Naive thymus-derived CD4-positive, alpha-beta T cell (primary cell): ENCODE measurements around the gene TLN1. TPM values are rescaled to one million over a fixed set of nuclear protein-coding genes. Genes with fewer than 3 reads are reported as not detected.

Experiments
- ATAC-seq: fragments of 150-1000 bp; cut with Tn5 transposase; 2 replicates; pipeline ENCODE4 v1.10.0; 2021; ENCODE audit warnings: mild to moderate bottlenecking, moderate library complexity
- CTCF ChIA-PET: fragments of 350-600 bp; sonication (Branson Sonifier 250); formaldehyde crosslinking; loops from one replicate; lab custom pipeline; 2021; ENCODE audit warnings: antibody characterized with exemption; lab: Charles Lee
- POLR2A ChIA-PET: fragments of 350-600 bp; sonication (Branson Sonifier 250); formaldehyde crosslinking; loops from one replicate; lab custom pipeline; 2021; ENCODE audit warnings: antibody characterized with exemption, inconsistent platforms; lab: Charles Lee
- DNase-seq, 9 donors: peaks; one replicate each; pipeline versions ENCODE4 v3.0.0 to v3.0.0-alpha.2; 2020 to 2022; ENCODE audit warnings: mixed read lengths in 1 of 9
- H3K27ac ChIP-seq: one replicate; pipeline ENCODE4 v1.7.0; 2013; ENCODE audit warnings: mild to moderate bottlenecking, low read depth, low read length, moderate library complexity
- H3K27me3 ChIP-seq, 2 donors: one replicate each; pipeline ENCODE4 v1.7.0; 2013; ENCODE audit warnings: low read length in 2 of 2, mild to moderate bottlenecking in 2 of 2, moderate library complexity in 2 of 2; ENCODE audit not compliant: control insufficient read depth in 2 of 2, insufficient read depth in 2 of 2
- H3K36me3 ChIP-seq, 3 experiments: 1 replicate in 2 of 3; 2 replicates in 1 of 3; pipeline ENCODE4 v1.7.0; 2013; ENCODE audit warnings: low read length in 3 of 3, mild to moderate bottlenecking in 3 of 3, moderate library complexity in 1 of 3; ENCODE audit not compliant: insufficient read depth in 3 of 3, control insufficient read depth in 2 of 3
- H3K4me1 ChIP-seq, 2 donors: one replicate each; pipeline ENCODE4 v1.7.0; 2013; ENCODE audit warnings: low read length in 2 of 2, mild to moderate bottlenecking in 2 of 2, moderate library complexity in 1 of 2; ENCODE audit not compliant: control insufficient read depth in 2 of 2, insufficient read depth in 2 of 2
- H3K4me3 ChIP-seq: 2 replicates; pipeline ENCODE4 v1.7.0; 2013; ENCODE audit warnings: mild to moderate bottlenecking, low read length
- H3K9me3 ChIP-seq, 3 experiments: 1 replicate in 2 of 3; 2 replicates in 1 of 3; pipeline ENCODE4 v1.7.0; 2013; ENCODE audit warnings: low read length in 3 of 3; ENCODE audit not compliant: control insufficient read depth in 2 of 3
- H3K27ac Mint-ChIP-seq, 9 donors: one replicate each; pipeline ENCODE4 v1.8.0; 2020 to 2022; ENCODE audit warnings: mixed read lengths in 9 of 9, mild to moderate bottlenecking in 8 of 9, moderate library complexity in 5 of 9, inconsistent platforms in 2 of 9
- H3K27me3 Mint-ChIP-seq, 5 donors: one replicate each; pipeline ENCODE4 v1.8.0; 2021 to 2022; ENCODE audit warnings: mixed read lengths in 5 of 5, mild to moderate bottlenecking in 1 of 5
- H3K36me3 Mint-ChIP-seq, 5 donors: one replicate each; pipeline ENCODE4 v1.8.0; 2020 to 2022; ENCODE audit warnings: mixed read lengths in 5 of 5, mild to moderate bottlenecking in 3 of 5, inconsistent platforms in 1 of 5
- H3K4me1 Mint-ChIP-seq, 7 donors: one replicate each; pipeline ENCODE4 v1.8.0; 2020 to 2022; ENCODE audit warnings: mixed read lengths in 7 of 7, mild to moderate bottlenecking in 3 of 7, inconsistent platforms in 1 of 7
- H3K4me3 Mint-ChIP-seq, 10 donors: one replicate each; pipeline ENCODE4 v1.8.0; 2020 to 2022; ENCODE audit warnings: mild to moderate bottlenecking in 10 of 10, mixed read lengths in 10 of 10, moderate library complexity in 6 of 10, inconsistent platforms in 2 of 10
- H3K9me3 Mint-ChIP-seq, 11 donors: one replicate each; pipeline ENCODE4 v1.8.0; 2020 to 2022; ENCODE audit warnings: mixed read lengths in 11 of 11, mild to moderate bottlenecking in 4 of 11, inconsistent platforms in 1 of 11, moderate library complexity in 1 of 11
- intact Hi-C, 2 donors: fragments of 100-400 bp; cut with micrococcal nuclease; formaldehyde crosslinking; loops; one replicate each; pipeline ENCODE4 v1.15.1; 2023
- polyA plus RNA-seq, 2 donors: library from polyadenylated mRNA; unstranded; fragments of 300-500 nt; fragmentation: Illumina TruSeq; gene quantifications; one replicate each; pipeline ENCODE4 v1.2.3, GENCODE V29; 2021
- total RNA-seq, 6 experiments: library from RNA in 5 of 6; stranded (reverse) in 5 of 6; gene quantifications; 1 replicate in 5 of 6; 2 replicates in 1 of 6; pipeline ENCODE4 v1.2.3 and lab custom pipeline; 2021 to 2026

TLN1 gene
- total and polyA plus RNA-seq, 7 experiments from 2014 or later: 33.8 to 369 (median 230) TPM

DNA sequence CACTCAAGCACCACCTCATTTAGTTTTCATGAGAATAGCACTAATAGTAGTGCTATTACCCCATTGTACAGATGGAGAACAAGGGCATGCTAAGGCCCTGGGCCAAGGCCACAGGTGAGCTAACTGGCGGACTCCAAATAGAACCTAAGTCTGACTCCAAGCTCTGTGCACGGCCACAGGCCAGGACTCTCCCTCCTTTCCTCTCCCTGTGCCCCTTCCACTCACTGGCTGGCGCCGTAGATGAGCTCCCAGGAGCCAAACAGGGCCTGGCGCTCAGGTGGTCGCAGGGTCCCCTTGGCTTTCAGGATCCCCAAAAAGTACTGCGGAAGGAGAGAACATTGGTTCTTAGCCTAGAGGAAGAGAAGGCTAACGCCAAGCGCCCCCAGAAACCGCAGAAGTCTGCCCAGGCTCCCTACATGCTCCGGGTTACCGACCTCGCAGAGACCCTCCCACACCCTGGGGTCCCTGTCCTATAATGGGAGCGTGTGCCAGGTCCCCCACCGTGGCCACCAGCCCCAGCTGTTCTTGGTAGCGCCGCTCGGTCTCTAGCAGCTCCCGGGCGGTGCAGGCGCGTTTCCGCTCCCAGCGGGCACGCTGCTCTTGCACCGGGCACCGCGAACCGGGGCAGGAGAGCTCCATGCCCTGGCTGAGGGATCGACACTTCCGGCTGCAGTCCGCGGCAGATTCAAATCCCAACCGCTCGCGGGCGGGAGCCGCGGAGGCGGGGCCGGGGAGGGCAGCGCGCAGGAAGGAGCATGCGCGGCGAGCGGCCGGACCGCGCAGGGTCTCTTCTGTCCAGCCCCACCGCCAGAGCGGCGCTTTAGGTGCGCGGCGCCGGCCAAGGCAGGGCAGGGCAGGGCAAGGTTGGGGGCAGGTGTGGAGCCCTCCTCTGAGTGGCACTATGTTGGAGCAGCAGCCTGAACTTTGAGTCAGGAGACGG lies 67.2 kb downstream of the TLN1 start, which contains the start of gene ARHGEF39:
Gene ARHGEF39, minus strand, starts transcription at position 665 of the 940 bp plus-strand sequence. Its CDS starts 26 bp downstream, at position 639.
- H3K4me1 Mint-ChIP-seq: peaks cover 39 to 66% (median 64%) of the 10 kb centered on the region in 7 donors
- H3K4me3 Mint-ChIP-seq: peak within 1 kb of the TSS; percentile 82 to 94 (median 87)
- ChIA-PET CTCF (interaction anchor here (0.8 to 10.2 kb wide), 13 partner anchors 11 to 161 kb away, joined by 3 to 107 read pairs (median 6); no protein-coding TSS in a partner anchor), POLR2A (interaction anchor here (0.5 to 11.8 kb wide), 14 partner anchors 8 to 1843 kb away, joined by 3 to 264 read pairs (median 4); partner anchors contain the start of genes CA9, CREB3 and SIT1)
- H3K27me3 ChIP-seq: no peaks in the 10 kb centered on the region
- intact Hi-C loops: loop anchor here (1.0 to 2.0 kb wide), 3 partner anchors 8 to 18 kb away; no protein-coding TSS in a partner anchor
- peaks cover 0 to 9% (median 8%) of the 10 kb centered on the region in 3 experiments for H3K36me3 ChIP-seq
- H3K9me3 ChIP-seq: no peaks in the 10 kb centered on the region
- peaks cover 29% of the 10 kb centered on the region in 2 donors for H3K4me1 ChIP-seq
- H3K27ac Mint-ChIP-seq: peak within 1 kb of the TSS; percentile 60 to 100 (median 80)
- no peaks in the 10 kb centered on the region for H3K27me3 Mint-ChIP-seq
- peaks cover 0 to 20% (median 10%) of the 10 kb centered on the region in 5 donors for H3K36me3 Mint-ChIP-seq
- ATAC-seq (peak; percentile 78), DNase-seq (peak; percentile 47 to 87 (median 59))
- peaks cover 0 to 8% (median 0%) of the 10 kb centered on the region in 11 donors for H3K9me3 Mint-ChIP-seq
- peak within 1 kb of the TSS; percentile 54 for H3K27ac ChIP-seq
- H3K4me3 ChIP-seq: peak within 1 kb of the TSS; percentile 69

DNA sequence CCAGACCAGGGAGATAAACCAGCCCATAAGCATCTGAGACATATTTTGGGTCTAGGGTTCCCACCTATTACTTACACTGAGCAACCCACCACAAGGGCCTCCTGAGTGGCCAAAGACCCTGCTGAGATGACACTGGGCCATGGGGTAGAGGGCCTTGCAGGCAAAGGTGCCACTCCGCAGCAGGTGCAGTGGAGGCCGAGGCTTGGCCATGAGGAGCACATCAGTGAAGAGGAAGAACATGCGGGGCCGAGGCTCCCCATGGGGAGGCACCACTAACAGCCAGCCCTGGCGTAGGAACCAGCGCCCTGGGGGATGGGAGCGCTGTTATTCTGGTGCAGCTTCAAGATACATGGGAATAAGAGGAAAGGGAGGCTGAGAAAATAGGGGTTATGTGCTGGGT lies 69.6 kb downstream of the TLN1 start:
- H3K27ac Mint-ChIP-seq: peak overlapping the region; percentile 49 to 100 (median 80)
- Histone ChIP-seq H3K4me1 (peaks cover 39 to 43% of the 10 kb centered on the region in 2 donors), H3K4me3 (peak overlapping the region; percentile 40), H3K27me3 (no peaks in the 10 kb centered on the region), H3K27ac (peak overlapping the region; percentile 50), H3K9me3 (no peaks in the 10 kb centered on the region), H3K36me3 (peaks cover 0 to 12% (median 9%) of the 10 kb centered on the region in 3 experiments)
- ATAC-seq (no peak), DNase-seq (no peak)
- H3K27me3 Mint-ChIP-seq: peaks cover 0 to 6% (median 0%) of the 10 kb centered on the region in 5 donors
- POLR2A ChIA-PET: interaction anchor here (0.9 to 11.8 kb wide), 6 partner anchors 9 to 68 kb away, joined by 3 to 264 read pairs (median 4); partner anchors contain the start of gene SIT1
- H3K9me3 Mint-ChIP-seq: peaks cover 0 to 11% (median 0%) of the 10 kb centered on the region in 11 donors
- CTCF ChIA-PET: interaction anchor here (1.1 to 10.2 kb wide), 7 partner anchors 13 to 66 kb away, joined by 3 to 107 read pairs (median 7); partner anchors contain the start of genes CD72 and SIT1
- peaks cover 48 to 86% (median 80%) of the 10 kb centered on the region in 7 donors for H3K4me1 Mint-ChIP-seq
- H3K4me3 Mint-ChIP-seq: peak overlapping the region in 9 of 10 donors; percentile 37 to 84 (median 73)
- intact Hi-C loops: no loop called here
- peaks cover 0 to 28% (median 16%) of the 10 kb centered on the region in 5 donors for H3K36me3 Mint-ChIP-seq

DNA sequence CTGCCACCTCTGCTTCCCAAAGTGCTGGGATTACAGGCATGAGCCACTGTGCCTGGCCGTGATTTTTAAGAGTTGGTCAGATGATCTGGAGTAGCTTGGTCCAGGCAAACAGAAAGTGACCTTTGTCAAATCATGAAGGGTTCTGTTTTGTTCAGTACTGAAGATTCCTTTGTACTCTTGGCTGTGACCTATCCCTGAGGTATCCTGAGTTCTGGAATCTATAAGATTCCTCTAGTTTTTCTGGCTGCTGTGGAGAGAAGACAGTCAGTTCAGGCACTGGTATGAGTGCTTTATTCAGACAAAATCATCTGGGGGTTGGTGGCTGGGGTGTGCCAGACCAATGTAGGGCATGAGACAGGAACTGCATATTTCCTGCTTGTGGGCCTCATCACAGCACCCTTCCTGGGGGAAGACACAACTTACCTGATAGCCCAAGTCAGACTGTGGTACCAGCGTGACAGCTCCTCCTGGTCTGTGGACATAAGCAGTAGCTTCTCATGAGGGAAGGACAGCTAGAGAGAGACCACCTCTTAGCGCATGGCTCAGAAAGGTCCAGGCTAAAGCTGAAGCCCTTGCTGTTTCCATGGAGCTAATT lies 70.1 kb downstream of the TLN1 start:
- ATAC-seq: no peak
- H3K4me1 Mint-ChIP-seq: peaks cover 52 to 92% (median 86%) of the 10 kb centered on the region in 7 donors
- Histone ChIP-seq H3K27me3 (no peaks in the 10 kb centered on the region), H3K36me3 (peaks cover 0 to 12% (median 9%) of the 10 kb centered on the region in 3 experiments), H3K9me3 (no peaks in the 10 kb centered on the region), H3K4me1 (peaks cover 39 to 49% of the 10 kb centered on the region in 2 donors), H3K27ac (peak overlapping the region; percentile 50), H3K4me3 (peak overlapping the region; percentile 40)
- H3K27ac Mint-ChIP-seq: peak overlapping the region; percentile 56 to 100 (median 80)
- peaks cover 0 to 28% (median 16%) of the 10 kb centered on the region in 5 donors for H3K36me3 Mint-ChIP-seq
- peak overlapping the region; percentile 65 to 84 (median 73) for H3K4me3 Mint-ChIP-seq
- peaks cover 0 to 6% (median 0%) of the 10 kb centered on the region in 5 donors for H3K27me3 Mint-ChIP-seq
- ChIA-PET CTCF (interaction anchor here (1.1 to 10.2 kb wide), 6 partner anchors 15 to 67 kb away, joined by 3 to 107 read pairs (median 42); partner anchors contain the start of genes CD72 and SIT1), POLR2A (interaction anchor here (0.7 to 11.8 kb wide), 7 partner anchors 9 to 69 kb away, joined by 3 to 264 read pairs (median 4); partner anchors contain the start of gene SIT1)
- peaks cover 0 to 13% (median 0%) of the 10 kb centered on the region in 11 donors for H3K9me3 Mint-ChIP-seq
- peak in 4 of 9 donors; percentile 14 to 38 (median 34) for DNase-seq
- intact Hi-C loops: no loop called here

DNA sequence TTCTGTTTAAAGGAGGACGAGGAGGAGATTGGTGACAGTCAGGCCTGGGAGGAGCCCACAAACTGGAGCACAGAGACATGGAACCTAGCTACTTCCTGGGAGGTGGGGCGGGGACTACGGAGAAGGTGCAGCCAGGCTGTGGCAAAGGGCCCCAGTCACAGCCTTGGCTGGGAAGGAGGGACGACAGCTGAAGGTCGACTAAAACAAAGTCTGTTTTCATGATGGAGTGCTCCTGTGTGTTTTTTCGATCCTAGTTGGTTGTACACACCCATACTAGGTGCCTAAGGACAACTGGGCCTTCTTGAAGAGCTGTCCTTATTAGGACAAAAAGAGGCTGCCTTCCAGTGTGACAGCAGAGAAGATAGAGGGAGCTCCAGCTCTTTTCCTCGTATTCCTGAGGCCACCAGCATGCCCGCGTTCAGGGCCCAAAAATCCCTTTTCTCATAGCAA lies 71.0 kb downstream of the TLN1 start:
- H3K9me3 ChIP-seq: no peaks in the 10 kb centered on the region
- peaks cover 0 to 12% (median 9%) of the 10 kb centered on the region in 3 experiments for H3K36me3 ChIP-seq
- peak overlapping the region; percentile 21 for H3K4me3 ChIP-seq
- Mint-ChIP-seq H3K4me3 (peak overlapping the region; percentile 23 to 93 (median 49)), H3K27ac (peak overlapping the region; percentile 30 to 100 (median 69)), H3K27me3 (peaks cover 0 to 6% (median 0%) of the 10 kb centered on the region in 5 donors), H3K9me3 (peaks cover 0 to 13% (median 0%) of the 10 kb centered on the region in 11 donors), H3K4me1 (peaks cover 57 to 93% (median 87%) of the 10 kb centered on the region in 7 donors), H3K36me3 (peaks cover 0 to 25% (median 16%) of the 10 kb centered on the region in 5 donors)
- CTCF ChIA-PET: interaction anchor here (1.1 to 10.2 kb wide), 10 partner anchors 14 to 166 kb away, joined by 3 to 107 read pairs (median 6); partner anchors contain the start of genes CD72, CREB3, SIT1 and TESK1
- peaks cover 39 to 49% of the 10 kb centered on the region in 2 donors for H3K4me1 ChIP-seq
- peak overlapping the region; percentile 99 for H3K27ac ChIP-seq
- POLR2A ChIA-PET: interaction anchor here (0.6 to 11.8 kb wide), 10 partner anchors 10 to 88 kb away, joined by 3 to 264 read pairs (median 4); partner anchors contain the start of genes CREB3, GBA2, RGP1 and SIT1
- DNase-seq: no peak
- H3K27me3 ChIP-seq: no peaks in the 10 kb centered on the region
- ATAC-seq: no peak
- intact Hi-C loops: no loop called here

DNA sequence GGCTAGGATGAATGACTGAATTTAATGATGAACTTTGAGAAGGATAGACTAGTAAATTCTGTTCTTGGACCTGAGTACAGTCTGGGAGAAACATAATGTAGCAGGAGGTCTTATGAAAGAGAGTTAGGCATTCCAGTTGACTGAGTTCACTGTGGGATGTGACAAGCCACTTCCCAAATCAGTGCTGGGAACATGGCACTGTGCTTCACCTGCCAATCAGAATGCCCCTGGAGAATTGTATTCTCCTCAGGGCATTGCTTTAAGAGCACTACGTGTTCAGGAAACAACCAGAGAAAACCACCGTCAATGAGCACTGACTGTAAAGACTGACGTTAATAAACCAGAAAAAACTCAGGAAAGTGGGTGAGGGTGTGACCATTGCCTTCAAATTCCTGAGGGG lies 72.7 kb downstream of the TLN1 start:
- CTCF ChIA-PET: interaction anchor here (0.8 to 10.2 kb wide), 11 partner anchors 10 to 97 kb away, joined by 3 to 107 read pairs (median 15); partner anchors contain the start of genes CD72, CREB3, SIT1 and TESK1
- H3K27ac ChIP-seq: peak overlapping the region; percentile 99
- no peak for ATAC-seq
- Mint-ChIP-seq H3K27ac (peak overlapping the region; percentile 88 to 100 (median 98)), H3K9me3 (peaks cover 0 to 13% (median 0%) of the 10 kb centered on the region in 11 donors), H3K27me3 (peaks cover 0 to 6% (median 0%) of the 10 kb centered on the region in 5 donors), H3K4me1 (peaks cover 52 to 86% (median 82%) of the 10 kb centered on the region in 7 donors), H3K4me3 (peak overlapping the region; percentile 78 to 95 (median 90)), H3K36me3 (peaks cover 0 to 25% (median 16%) of the 10 kb centered on the region in 5 donors)
- no peaks in the 10 kb centered on the region for H3K9me3 ChIP-seq
- peaks cover 0 to 12% (median 9%) of the 10 kb centered on the region in 3 experiments for H3K36me3 ChIP-seq
- H3K4me3 ChIP-seq: peak overlapping the region; percentile 94
- H3K4me1 ChIP-seq: peaks cover 39 to 49% of the 10 kb centered on the region in 2 donors
- no peaks in the 10 kb centered on the region for H3K27me3 ChIP-seq
- POLR2A ChIA-PET: interaction anchor here (1.0 to 11.8 kb wide), 8 partner anchors 12 to 76 kb away, joined by 3 to 264 read pairs (median 9); partner anchors contain the start of genes CREB3, SIT1, TLN1 and TPM2
- intact Hi-C loops: loop anchor here in 1 of 2 donors (2.0 to 5.0 kb wide), 2 partner anchors 37 to 547 kb away; no protein-coding TSS in a partner anchor
- DNase-seq: no peak
